A549 (cell line): ENCODE measurements around the gene LSM12. TPM values are rescaled to one million over a fixed set of nuclear protein-coding genes. Genes with fewer than 3 reads are reported as not detected.
"Not testable (repeated sequence)": the region's sequence is repeated elsewhere in the genome, so short reads cannot be mapped to it uniquely, and the experiment has no call there.

Source experiments
- ATAC-seq, 2 experiments: fragments of 200-7000 bp in 1 of 2; fragments of >200 bp in 1 of 2; cut with Nextera tagmentation in 1 of 2; cut with Tn5 transposase in 1 of 2; 3 replicates each; pipeline versions ENCODE4 v1.8.0 to v1.9.1; 2018 to 2020; ENCODE audit warnings: mild to moderate bottlenecking in 1 of 2, moderate library complexity in 1 of 2
- CTCF ChIA-PET: fragments of 300-600 bp; sonication (Branson Sonifier 250); formaldehyde crosslinking; extraction: SDS; loops from one replicate; lab custom pipeline; 2021; ENCODE audit warnings: antibody characterized with exemption, inconsistent platforms; lab: Yijun Ruan, JAX
- POLR2A ChIA-PET: fragments of 350-600 bp; formaldehyde crosslinking; extraction: SDS; loops from one replicate; lab custom pipeline; 2021; ENCODE audit warnings: antibody characterized with exemption, inconsistent platforms; lab: Yijun Ruan, JAX
- DNase-seq, 2 experiments: peaks; one replicate each; pipeline versions ENCODE4 v3.0.0 to v3.0.0-alpha.2; 2011 to 2016; ENCODE audit warnings: low read depth in 1 of 2, low spot score in 1 of 2
- FAIRE-seq: peaks from 2 replicates; lab custom pipeline; 2011; peaks lifted over from hg19 to GRCh38; lab: Jason Lieb, UNC
- H3K27ac ChIP-seq, 2 experiments: fragments of >200 bp; sonication (Bioruptor Twin); formaldehyde crosslinking; 3 replicates each; pipeline ENCODE4 v1.5.1; 2016 to 2017
- H3K4me1 ChIP-seq: fragments of >200 bp; sonication (Bioruptor Twin); formaldehyde crosslinking; 3 replicates; pipeline ENCODE4 v1.6.1; 2016
- H3K4me2 ChIP-seq: fragments of >200 bp; sonication (Bioruptor Twin); formaldehyde crosslinking; 3 replicates; pipeline ENCODE4 v1.6.1; 2016
- H3K4me3 ChIP-seq: fragments of >200 bp; sonication (Bioruptor Twin); formaldehyde crosslinking; 3 replicates; pipeline ENCODE4 v1.5.1; 2016
- H3K9me3 ChIP-seq: fragments of >200 bp; sonication (Bioruptor Twin); formaldehyde crosslinking; 3 replicates; pipeline ENCODE4 v1.6.1; 2016
- BCL3 ChIP-seq: fragments of >200 bp; sonication (Bioruptor Twin); formaldehyde crosslinking; IDR thresholded peaks from 3 replicates; pipeline ENCODE4 v1.6.1; 2016
- CBX2 ChIP-seq: fragments of 200-600 bp; sonication (generic); IDR thresholded peaks from 2 replicates; pipeline ENCODE4 v1.6.1; 2016; ENCODE audit warnings: low read depth, mild to moderate bottlenecking, borderline replicate concordance
- CBX8 ChIP-seq: fragments of 200-600 bp; sonication (generic); IDR thresholded peaks from 2 replicates; pipeline ENCODE4 v1.6.1; 2016
- CEBPB ChIP-seq, 2 experiments: fragments of >200 bp in 1 of 2; sonication (Bioruptor Twin) in 1 of 2; formaldehyde crosslinking in 1 of 2; IDR thresholded peaks; 2 replicates each; pipeline ENCODE4 v1.6.1; 2012 to 2016
- CHD2 ChIP-seq: fragments of 150-350 bp; IDR thresholded peaks from 2 replicates; pipeline ENCODE4 v1.6.1; 2014; ENCODE audit warnings: low read length; ENCODE audit not compliant: partially characterized antibody
- CHD4 ChIP-seq: fragments of 200-600 bp; sonication (generic); IDR thresholded peaks from 2 replicates; pipeline ENCODE4 v1.6.1; 2016; ENCODE audit warnings: antibody characterized with exemption, mild to moderate bottlenecking, borderline replicate concordance
- E2F6 ChIP-seq: IDR thresholded peaks from 2 replicates; pipeline ENCODE4 v1.6.1; 2012; ENCODE audit warnings: low read depth, borderline replicate concordance
- EHF ChIP-seq: fragments of 250-450 bp; sonication (Bioruptor Pico); IDR thresholded peaks from 2 replicates; pipeline ENCODE4 v1.5.0; 2020; ENCODE audit warnings: mild to moderate bottlenecking
- ELK1 ChIP-seq: fragments of 150-350 bp; IDR thresholded peaks from 2 replicates; pipeline ENCODE4 v1.6.1; 2014; ENCODE audit warnings: low read depth, mild to moderate bottlenecking, low read length
- FOXS1 ChIP-seq: fragments of 250-450 bp; sonication (Bioruptor Pico); IDR thresholded peaks from 2 replicates; pipeline ENCODE4 v1.5.0; 2020; ENCODE audit warnings: mild to moderate bottlenecking, moderate library complexity
- HES2 ChIP-seq: fragments of >200 bp; sonication (Bioruptor Twin); formaldehyde crosslinking; IDR thresholded peaks from 2 replicates; pipeline ENCODE4 v1.6.1; 2016
- HEYL ChIP-seq: fragments of 250-450 bp; sonication (Bioruptor Pico); IDR thresholded peaks from 2 replicates; pipeline ENCODE4 v1.8.0; 2021; ENCODE audit warnings: mild to moderate bottlenecking, moderate library complexity
- HOXA7 ChIP-seq: fragments of 250-450 bp; sonication (Bioruptor Pico); IDR thresholded peaks from 2 replicates; pipeline ENCODE4 v1.5.0; 2020; ENCODE audit warnings: mild to moderate bottlenecking, moderate library complexity
- HOXB13 ChIP-seq: fragments of 250-450 bp; sonication (Bioruptor Pico); IDR thresholded peaks from 2 replicates; pipeline ENCODE4 v1.5.0; 2020; ENCODE audit warnings: low read depth, mild to moderate bottlenecking, moderate library complexity
- HOXB5 ChIP-seq: fragments of 250-450 bp; sonication (Bioruptor Pico); IDR thresholded peaks from 2 replicates; pipeline ENCODE4 v1.5.0; 2020; ENCODE audit warnings: mild to moderate bottlenecking, moderate library complexity
- JUNB ChIP-seq: fragments of >200 bp; sonication (Bioruptor Twin); formaldehyde crosslinking; IDR thresholded peaks from 2 replicates; pipeline ENCODE4 v1.6.1; 2016
- KDM1A ChIP-seq: fragments of 200-600 bp; sonication (generic); IDR thresholded peaks from 2 replicates; pipeline ENCODE4 v1.6.1; 2016; ENCODE audit warnings: low read depth, mild to moderate bottlenecking
- MAX ChIP-seq: IDR thresholded peaks from 2 replicates; pipeline ENCODE4 v1.6.1; 2012
- PBX3 ChIP-seq: IDR thresholded peaks from 2 replicates; pipeline ENCODE4 v1.6.1; 2012
- PHF8 ChIP-seq: fragments of 200-600 bp; sonication (generic); IDR thresholded peaks from 2 replicates; pipeline ENCODE4 v1.6.1; 2016; ENCODE audit warnings: low read depth, mild to moderate bottlenecking, antibody characterized with exemption, moderate library complexity, borderline replicate concordance
- POLR2A ChIP-seq: IDR thresholded peaks from 2 replicates; pipeline ENCODE4 v1.6.1; 2012; ENCODE audit warnings: mild to moderate bottlenecking, low read length
- RNF2 ChIP-seq: fragments of 200-600 bp; sonication (generic); IDR thresholded peaks from 2 replicates; pipeline ENCODE4 v1.6.1; 2016; ENCODE audit warnings: low read depth, mild to moderate bottlenecking, antibody characterized with exemption, moderate library complexity, borderline replicate concordance
- SREBF2 ChIP-seq: fragments of 450-650 bp; IDR thresholded peaks from 2 replicates; pipeline ENCODE4 v1.6.1; 2014; ENCODE audit warnings: mild to moderate bottlenecking, moderate library complexity
- TFCP2L1 ChIP-seq: fragments of 250-450 bp; sonication (Bioruptor Pico); IDR thresholded peaks from 2 replicates; pipeline ENCODE4 v1.5.0; 2021; ENCODE audit warnings: mild to moderate bottlenecking
- TP53 ChIP-seq: fragments of 250-450 bp; sonication (Bioruptor Pico); IDR thresholded peaks from 2 replicates; pipeline ENCODE4 v1.5.0; 2021; ENCODE audit warnings: mild to moderate bottlenecking, moderate library complexity
- USF2 ChIP-seq: fragments of 450-650 bp; IDR thresholded peaks from 2 replicates; pipeline ENCODE4 v1.6.1; 2014; ENCODE audit warnings: antibody characterized with exemption
- ZC3H11A ChIP-seq: fragments of 450-650 bp; IDR thresholded peaks from 2 replicates; pipeline ENCODE4 v1.6.1; 2014; ENCODE audit warnings: antibody characterized with exemption, mild to moderate bottlenecking
- ZNF302 ChIP-seq: fragments of 250-450 bp; sonication (Bioruptor Pico); IDR thresholded peaks from 2 replicates; pipeline ENCODE4 v1.9.0; 2021; ENCODE audit warnings: inconsistent platforms, mild to moderate bottlenecking, moderate library complexity
- ZSCAN20 ChIP-seq: fragments of 250-450 bp; sonication (Bioruptor Pico); IDR thresholded peaks from 2 replicates; pipeline ENCODE4 v1.8.0; 2022; ENCODE audit warnings: mild to moderate bottlenecking, moderate library complexity
- WGBS: methylation state at CpG from one replicate; pipeline ENCODE4 v1.1.6; 2017; ENCODE audit errors: missing lambda C conversion rate; 5-methylcytosine and 5-hydroxymethylcytosine counted together
- polyA plus RNA-seq, 4 experiments: library from polyadenylated mRNA; depleted of rRNA in 3 of 4; stranded (reverse); fragments of >200 nt; fragmentation: RNase III in 1 of 4; extraction: RNeasy Plus Mini Kit Qiagen cat#74134 plus additional on column Dnase treatment in 1 of 4; gene quantifications; 2 replicates in 3 of 4; 3 replicates in 1 of 4; pipeline ENCODE4 v1.2.3, GENCODE V29; 2011 to 2017

The LSM12 gene
- polyA plus RNA-seq, 2 of the 4 experiments (the other 2 are of a cell fraction) = 43.9 to 75.0 TPM

GRCh38 chr17:43998552-43998951 is 67.9 kb downstream of the LSM12 start:
- CTCF ChIA-PET = interaction anchor here (0.9 to 24.9 kb wide), 10 partner anchors 9 to 157 kb away, joined by 3 to 657 read pairs (median 4); partner anchors contain the start of genes PPY and PYY

GRCh38 chr17:43997180-43997579 is 69.3 kb downstream of the LSM12 start:
- DNase-seq, POLR2A ChIA-PET, ATAC-seq, H3K27ac ChIP-seq, H3K4me3 ChIP-seq, H3K4me2 ChIP-seq, H3K9me3 ChIP-seq, H3K4me1 ChIP-seq, FAIRE-seq: not testable (repeated sequence)
- CTCF ChIA-PET = interaction anchor here (0.7 to 24.9 kb wide), 14 partner anchors 9 to 231 kb away, joined by 3 to 657 read pairs (median 14); partner anchors contain the start of genes CD300LG, NAGS, PPY and PYY
- 67% methylated on average over 5 of the region's 5 CpGs for WGBS

More at GRCh38 chr17:43998552-43998951, 67.9 kb downstream of the LSM12 start:
- ATAC-seq (no peak), FAIRE-seq (peak; percentile 23), DNase-seq (no peak)
- TF ChIP-seq CEBPB (IDR thresholded peaks at IDR 0.05) (no peak), ZC3H11A (no peak), CHD4 (no peak), HES2 (no peak), HOXA7 (CRISPR knock-in tag) (no peak), CHD2 (no peak), KDM1A (no peak), EHF (CRISPR knock-in tag) (no peak), ELK1 (no peak), HEYL (CRISPR knock-in tag) (no peak), PBX3 (no peak), TFCP2L1 (no peak), RNF2 (no peak), USF2 (no peak), CBX2 (no peak), PHF8 (no peak), MAX (no peak)
- WGBS = 80% methylated on average over 3 of the region's 3 CpGs
- no peak overlapping the region for H3K4me2 ChIP-seq
- H3K4me3 ChIP-seq = no peak overlapping the region
- no peaks in the 10 kb centered on the region for H3K9me3 ChIP-seq
- no peak overlapping the region for H3K27ac ChIP-seq
- H3K4me1 ChIP-seq = peaks cover 10% of the 10 kb centered on the region; the same call in 1 of the 3 replicates
- POLR2A ChIA-PET = no interaction called here

- ATAC-seq (no peak), DNase-seq (no peak), FAIRE-seq (no peak)
- ChIA-PET CTCF (interaction anchor here (0.6 to 24.9 kb wide), 25 partner anchors 11 to 500 kb away, joined by 3 to 657 read pairs (median 6); partner anchors contain the start of genes CD300LG, MPP2, NAGS and PPY), POLR2A (interaction anchor here (1.2 kb wide), 1 partner anchor 20 kb away, joined by 7 read pairs; the partner anchor contains the start of gene TMEM101)
- WGBS = 2% methylated on average over 12 of the region's 12 CpGs
- peak overlapping the region; percentile 45 for H3K4me3 ChIP-seq
- peak overlapping the region in 1 of 2 experiments; percentile 86; a peak in 3 of 6 replicates for H3K27ac ChIP-seq
- peak overlapping the region; percentile 90 for H3K4me2 ChIP-seq
- H3K9me3 ChIP-seq = no peaks in the 10 kb centered on the region
- 0 out of 3 replicates have a peak, but pooled peaks cover 3% of the 10 kb centered on the region for H3K4me1 ChIP-seq
- TF ChIP-seq TFCP2L1 (no peak), ZNF302 (CRISPR knock-in tag) (no peak), SREBF2 (no peak), JUNB (no peak), CBX8 (no peak), HOXA7 (CRISPR knock-in tag) (no peak), E2F6 (no peak), BCL3 (no peak), HOXB5 (CRISPR knock-in tag) (no peak), FOXS1 (CRISPR knock-in tag) (no peak), POLR2A (no peak), HOXB13 (no peak), ZSCAN20 (CRISPR knock-in tag) (no peak), TP53 (CRISPR knock-in tag) (no peak), PBX3 (no peak)
- TF ChIP-seq, all 56 proteins: peak for 0
Observed at GRCh38 chr17:43995150-43995471, 71.4 kb downstream of the LSM12 start.
